Peyer's patch (tissue), 4 donors: ENCODE measurements around the gene KDM6B. TPM values are rescaled to one million over a fixed set of nuclear protein-coding genes. Genes with fewer than 3 reads are reported as not detected.
A peak's percentile ranks its signal among the peaks of the same experiment; 100 is the strongest.

Source experiments
- DNase-seq, 3 donors: peaks; one replicate each; pipeline ENCODE4 v3.0.0-alpha.2; 2017 to 2019
- H3K27ac ChIP-seq, 4 donors: fragments of 200-600 bp; sonication (generic); one replicate each; pipeline ENCODE4 v1.5.1; 2016 to 2019
- H3K27me3 ChIP-seq, 2 donors: fragments of 200-600 bp; sonication (generic); one replicate each; pipeline ENCODE4 v1.5.1; 2019
- H3K36me3 ChIP-seq, 3 donors: fragments of 200-600 bp; sonication (generic); one replicate each; pipeline ENCODE4 v1.5.1; 2016 to 2019
- H3K4me1 ChIP-seq, 4 donors: fragments of 200-600 bp; sonication (generic); one replicate each; pipeline ENCODE4 v1.5.1; 2016 to 2019
- H3K4me3 ChIP-seq, 4 donors: fragments of 200-600 bp; sonication (generic); 1 replicate in 3 of 4; 2 replicates in 1 of 4; pipeline ENCODE4 v1.5.1; 2016 to 2019; ENCODE audit warnings: mild to moderate bottlenecking in 1 of 4
- H3K9me3 ChIP-seq, 4 donors: fragments of 200-600 bp; sonication (generic); one replicate each; pipeline ENCODE4 v1.5.1; 2016 to 2019; ENCODE audit warnings: mild to moderate bottlenecking in 1 of 4
- POLR2A ChIP-seq, 2 donors: fragments of 450-650 bp; IDR thresholded peaks; one replicate each; pipeline ENCODE4 v1.5.1; 2017; ENCODE audit warnings: antibody characterized with exemption in 2 of 2, mild to moderate bottlenecking in 2 of 2, moderate library complexity in 2 of 2
- total RNA-seq, 4 donors: library from RNA; depleted of rRNA; stranded (reverse); fragments of >200 nt; gene quantifications; one replicate each; pipeline ENCODE4 v1.1.0, GENCODE V29; 2016
- TF ChIP-seq, protein P1 (sequence below), 6 experiments: fragments of 450-650 bp in 4 of 6; fragments of 200-600 bp in 2 of 6; sonication (generic) in 1 of 6; IDR thresholded peaks; one replicate each; pipeline ENCODE4 v1.5.1; 2017 to 2019; ENCODE audit warnings: antibody characterized with exemption in 6 of 6, mild to moderate bottlenecking in 3 of 6, moderate library complexity in 1 of 6

Gene KDM6B
- total RNA-seq, 4 donors from 2014 or later, result 32.1 to 45.6 (median 36.4) TPM

DNA sequence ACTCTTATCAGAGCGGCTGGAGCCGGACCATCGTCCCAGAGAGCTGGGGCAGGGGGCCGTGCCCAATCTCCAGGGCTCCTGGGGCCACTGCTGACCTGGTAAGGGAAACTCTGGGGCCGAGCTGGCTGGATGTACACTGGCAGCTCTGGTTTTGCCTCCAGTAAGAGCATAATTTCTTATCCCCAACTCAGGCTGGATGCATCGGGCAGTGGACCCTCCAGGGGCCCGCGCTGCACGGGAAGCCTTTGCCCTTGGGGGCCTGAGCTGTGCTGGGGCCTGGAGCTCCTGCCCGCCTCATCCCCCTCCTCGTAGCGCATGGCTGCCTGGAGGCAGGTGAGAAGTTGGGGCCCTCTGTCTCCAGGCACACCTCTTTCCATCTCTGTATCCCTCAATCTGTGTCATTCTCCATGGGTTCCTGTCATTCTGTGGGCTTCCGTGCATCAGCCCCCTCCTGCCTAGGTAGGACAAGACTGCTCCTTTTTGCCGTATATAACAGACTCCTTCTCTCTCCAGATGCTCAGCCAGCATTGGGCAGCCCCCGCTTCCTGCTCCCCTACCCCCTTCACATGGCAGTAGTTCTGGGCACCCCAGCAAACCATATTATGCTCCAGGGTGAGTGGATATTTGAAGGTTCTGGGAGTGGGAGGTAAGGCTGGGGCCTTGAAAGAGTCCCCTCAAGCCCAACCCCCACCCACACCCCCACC lies 11.5 kb downstream of the KDM6B start:
- TF ChIP-seq, protein P1, sequence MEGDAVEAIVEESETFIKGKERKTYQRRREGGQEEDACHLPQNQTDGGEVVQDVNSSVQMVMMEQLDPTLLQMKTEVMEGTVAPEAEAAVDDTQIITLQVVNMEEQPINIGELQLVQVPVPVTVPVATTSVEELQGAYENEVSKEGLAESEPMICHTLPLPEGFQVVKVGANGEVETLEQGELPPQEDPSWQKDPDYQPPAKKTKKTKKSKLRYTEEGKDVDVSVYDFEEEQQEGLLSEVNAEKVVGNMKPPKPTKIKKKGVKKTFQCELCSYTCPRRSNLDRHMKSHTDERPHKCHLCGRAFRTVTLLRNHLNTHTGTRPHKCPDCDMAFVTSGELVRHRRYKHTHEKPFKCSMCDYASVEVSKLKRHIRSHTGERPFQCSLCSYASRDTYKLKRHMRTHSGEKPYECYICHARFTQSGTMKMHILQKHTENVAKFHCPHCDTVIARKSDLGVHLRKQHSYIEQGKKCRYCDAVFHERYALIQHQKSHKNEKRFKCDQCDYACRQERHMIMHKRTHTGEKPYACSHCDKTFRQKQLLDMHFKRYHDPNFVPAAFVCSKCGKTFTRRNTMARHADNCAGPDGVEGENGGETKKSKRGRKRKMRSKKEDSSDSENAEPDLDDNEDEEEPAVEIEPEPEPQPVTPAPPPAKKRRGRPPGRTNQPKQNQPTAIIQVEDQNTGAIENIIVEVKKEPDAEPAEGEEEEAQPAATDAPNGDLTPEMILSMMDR (IDR thresholded peaks at IDR 0.05), result no peak
- no peak for TF ChIP-seq POLR2A (IDR thresholded peaks at IDR 0.05)
- H3K36me3 ChIP-seq, result peaks cover 0 to 53% (median 0%) of the 10 kb centered on the region in 3 donors
- DNase-seq, result no peak

DNA sequence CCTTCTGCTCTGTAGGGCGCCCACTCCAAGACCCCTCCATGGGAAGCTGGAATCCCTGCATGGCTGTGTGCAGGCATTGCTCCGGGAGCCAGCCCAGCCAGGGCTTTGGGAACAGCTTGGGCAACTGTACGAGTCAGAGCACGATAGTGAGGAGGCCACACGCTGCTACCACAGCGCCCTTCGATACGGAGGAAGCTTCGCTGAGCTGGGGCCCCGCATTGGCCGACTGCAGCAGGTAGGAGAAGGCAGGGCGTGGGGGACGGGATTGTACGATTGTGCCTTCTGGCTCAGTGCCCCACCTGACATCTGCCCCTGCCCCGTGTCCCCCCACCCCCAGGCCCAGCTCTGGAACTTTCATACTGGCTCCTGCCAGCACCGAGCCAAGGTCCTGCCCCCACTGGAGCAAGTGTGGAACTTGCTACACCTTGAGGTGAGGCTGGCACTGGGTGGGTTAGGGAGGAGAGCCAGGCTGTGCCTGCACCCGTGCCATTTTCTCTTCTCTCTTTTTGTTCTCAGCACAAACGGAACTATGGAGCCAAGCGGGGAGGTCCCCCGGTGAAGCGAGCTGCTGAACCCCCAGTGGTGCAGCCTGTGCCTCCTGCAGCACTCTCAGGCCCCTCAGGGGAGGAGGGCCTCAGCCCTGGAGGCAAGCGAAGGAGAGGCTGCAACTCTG lies 12.2 kb downstream of the KDM6B start:
- Histone ChIP-seq H3K36me3 (peaks cover 0 to 60% (median 0%) of the 10 kb centered on the region in 3 donors), H3K9me3 (no peaks in the 10 kb centered on the region), H3K4me3 (no peak overlapping the region), H3K27ac (no peak overlapping the region), H3K27me3 (no peaks in the 10 kb centered on the region), H3K4me1 (peaks cover 2 to 26% (median 11%) of the 10 kb centered on the region in 4 donors)
- TF ChIP-seq, protein P1 (IDR thresholded peaks at IDR 0.05), result no peak
- TF ChIP-seq POLR2A (IDR thresholded peaks at IDR 0.05), result no peak
- DNase-seq, result peak in 1 of 3 donors; percentile 46

More for the DNA sequence above, 11.5 kb downstream of the KDM6B start:
- Histone ChIP-seq H3K9me3 (no peaks in the 10 kb centered on the region), H3K27ac (peak overlapping the region; percentile 97 to 100 (median 97)), H3K4me1 (peaks cover 0 to 26% (median 13%) of the 10 kb centered on the region in 4 donors), H3K4me3 (peak overlapping the region in 3 of 4 donors; percentile 72 to 80 (median 78)), H3K27me3 (no peaks in the 10 kb centered on the region)

DNA sequence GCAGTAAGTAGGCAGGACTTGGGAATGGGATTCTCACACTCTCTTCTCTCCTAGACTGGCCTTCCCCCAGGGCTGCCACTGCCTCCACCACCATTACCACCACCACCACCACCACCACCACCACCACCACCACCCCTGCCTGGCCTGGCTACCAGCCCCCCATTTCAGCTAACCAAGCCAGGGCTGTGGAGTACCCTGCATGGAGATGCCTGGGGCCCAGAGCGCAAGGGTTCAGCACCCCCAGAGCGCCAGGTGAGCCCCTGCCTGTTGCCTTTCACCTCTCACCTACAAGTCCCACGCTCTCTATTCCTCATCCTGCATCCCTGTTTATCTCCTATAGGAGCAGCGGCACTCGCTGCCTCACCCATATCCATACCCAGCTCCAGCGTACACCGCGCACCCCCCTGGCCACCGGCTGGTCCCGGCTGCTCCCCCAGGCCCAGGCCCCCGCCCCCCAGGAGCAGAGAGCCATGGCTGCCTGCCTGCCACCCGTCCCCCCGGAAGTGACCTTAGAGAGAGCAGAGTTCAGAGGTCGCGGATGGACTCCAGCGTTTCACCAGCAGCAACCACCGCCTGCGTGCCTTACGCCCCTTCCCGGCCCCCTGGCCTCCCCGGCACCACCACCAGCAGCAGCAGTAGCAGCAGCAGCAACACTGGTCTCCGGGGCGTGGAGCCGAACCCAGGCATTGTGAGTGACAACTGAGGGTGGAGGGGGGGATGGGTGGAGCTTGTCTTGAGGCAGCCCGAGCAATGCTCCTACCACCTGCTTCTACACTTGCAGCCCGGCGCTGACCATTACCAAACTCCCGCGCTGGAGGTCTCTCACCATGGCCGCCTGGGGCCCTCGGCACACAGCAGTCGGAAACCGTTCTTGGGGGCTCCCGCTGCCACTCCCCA lies 13.0 kb downstream of the KDM6B start:
- H3K36me3 ChIP-seq, result peaks cover 0 to 64% (median 0%) of the 10 kb centered on the region in 3 donors
- DNase-seq, result peak in 1 of 3 donors; percentile 49
- peaks cover 4 to 30% (median 15%) of the 10 kb centered on the region in 4 donors for H3K4me1 ChIP-seq
- TF ChIP-seq POLR2A (IDR thresholded peaks at IDR 0.05), result no peak
- TF ChIP-seq, protein P1 (IDR thresholded peaks at IDR 0.05), result no peak
- no peaks in the 10 kb centered on the region for H3K27me3 ChIP-seq
- no peak overlapping the region for H3K27ac ChIP-seq
- H3K4me3 ChIP-seq, result no peak overlapping the region
- no peaks in the 10 kb centered on the region for H3K9me3 ChIP-seq

DNA sequence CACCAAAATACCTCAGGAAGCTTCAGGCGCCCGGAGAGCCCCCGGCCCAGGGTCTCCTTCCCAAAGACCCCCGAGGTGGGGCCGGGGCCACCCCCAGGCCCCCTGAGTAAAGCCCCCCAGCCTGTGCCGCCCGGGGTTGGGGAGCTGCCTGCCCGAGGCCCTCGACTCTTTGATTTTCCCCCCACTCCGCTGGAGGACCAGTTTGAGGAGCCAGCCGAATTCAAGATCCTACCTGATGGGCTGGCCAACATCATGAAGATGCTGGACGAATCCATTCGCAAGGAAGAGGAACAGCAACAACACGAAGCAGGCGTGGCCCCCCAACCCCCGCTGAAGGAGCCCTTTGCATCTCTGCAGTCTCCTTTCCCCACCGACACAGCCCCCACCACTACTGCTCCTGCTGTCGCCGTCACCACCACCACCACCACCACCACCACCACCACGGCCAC lies 14.1 kb downstream of the KDM6B start:
- no peak overlapping the region for H3K4me3 ChIP-seq
- no peaks in the 10 kb centered on the region for H3K9me3 ChIP-seq
- no peak overlapping the region for H3K27ac ChIP-seq
- DNase-seq, result peak in 1 of 3 donors; percentile 40
- TF ChIP-seq, protein P1 (IDR thresholded peaks at IDR 0.05), result no peak
- no peak for TF ChIP-seq POLR2A (IDR thresholded peaks at IDR 0.05)
- H3K36me3 ChIP-seq, result peaks cover 0 to 75% (median 0%) of the 10 kb centered on the region in 3 donors
- peaks cover 4 to 34% (median 16%) of the 10 kb centered on the region in 4 donors for H3K4me1 ChIP-seq
- H3K27me3 ChIP-seq, result no peaks in the 10 kb centered on the region

DNA sequence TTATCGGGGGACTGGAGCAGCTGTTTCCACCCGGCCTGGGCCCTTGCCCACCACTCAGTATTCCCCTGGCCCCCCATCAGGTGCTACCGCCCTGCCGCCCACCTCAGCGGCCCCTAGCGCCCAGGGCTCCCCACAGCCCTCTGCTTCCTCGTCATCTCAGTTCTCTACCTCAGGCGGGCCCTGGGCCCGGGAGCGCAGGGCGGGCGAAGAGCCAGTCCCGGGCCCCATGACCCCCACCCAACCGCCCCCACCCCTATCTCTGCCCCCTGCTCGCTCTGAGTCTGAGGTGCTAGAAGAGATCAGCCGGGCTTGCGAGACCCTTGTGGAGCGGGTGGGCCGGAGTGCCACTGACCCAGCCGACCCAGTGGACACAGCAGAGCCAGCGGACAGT lies 14.7 kb downstream of the KDM6B start:
- TF ChIP-seq, protein P1 (IDR thresholded peaks at IDR 0.05), result no peak
- TF ChIP-seq POLR2A (IDR thresholded peaks at IDR 0.05), result no peak
- H3K36me3 ChIP-seq, result peaks cover 0 to 81% (median 0%) of the 10 kb centered on the region in 3 donors

More for the DNA sequence above, 14.7 kb downstream of the KDM6B start:
- DNase-seq, result no peak
- no peaks in the 10 kb centered on the region for H3K27me3 ChIP-seq
- no peak overlapping the region for H3K4me3 ChIP-seq
- no peaks in the 10 kb centered on the region for H3K9me3 ChIP-seq
- H3K4me1 ChIP-seq, result peaks cover 4 to 34% (median 16%) of the 10 kb centered on the region in 4 donors
- H3K27ac ChIP-seq, result no peak overlapping the region
